ENCODE data around the gene DZIP1.

DNA sequence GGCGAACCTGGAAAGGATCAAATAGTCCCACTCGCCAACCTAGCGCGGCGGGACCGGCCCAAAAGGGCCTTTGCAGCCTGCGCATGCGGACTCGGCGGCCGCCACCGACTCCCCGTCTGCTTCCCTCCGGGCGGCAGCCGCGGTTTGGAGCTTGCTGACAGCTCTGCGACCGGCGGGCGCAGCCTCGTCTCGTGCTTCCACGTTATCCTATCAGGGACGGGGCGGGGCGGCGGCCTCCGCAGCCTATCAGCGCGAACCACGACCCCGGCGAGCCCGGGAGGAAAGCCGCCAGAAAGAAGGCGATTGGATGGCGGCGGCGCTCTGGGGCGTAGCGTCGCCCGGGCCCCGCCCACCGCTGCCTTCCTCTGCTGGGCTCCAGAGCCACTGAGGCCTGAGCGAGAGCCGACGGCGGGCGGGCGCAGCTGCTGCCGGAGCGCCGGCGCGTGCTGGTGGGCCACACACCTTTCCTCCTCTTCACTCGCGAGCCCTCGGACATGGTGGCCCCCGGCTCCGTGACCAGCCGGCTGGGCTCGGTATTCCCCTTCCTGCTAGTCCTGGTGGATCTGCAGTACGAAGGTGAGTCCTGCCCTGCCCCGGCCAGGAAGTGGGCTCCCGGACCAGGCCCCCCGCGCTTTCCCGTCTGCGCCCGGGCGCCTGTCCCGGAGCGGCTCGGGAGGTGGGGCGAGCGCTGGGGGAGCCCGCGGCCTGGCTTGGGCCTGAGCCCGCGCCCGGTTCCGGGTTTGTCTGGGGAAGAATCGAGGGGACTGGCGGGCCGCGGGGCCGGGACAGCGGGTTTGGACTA is 32.5 kb upstream of the DZIP1 start, which contains the start of gene DNAJC3:
- TF ChIP-seq RAD21 (IDR thresholded peaks at IDR 0.05; ENCODE audit: low read depth) (no peak), TCF12 (IDR thresholded peaks at IDR 0.05; ENCODE audit: low read depth) (peak; percentile 10; the same call in 1 of the 2 replicates), CREB1 (IDR thresholded peaks at IDR 0.05; ENCODE audit: low read depth) (no peak), TEAD4 (IDR thresholded peaks at IDR 0.05) (no peak), YY1 (IDR thresholded peaks at IDR 0.05; ENCODE audit: low read depth) (no peak), EGR1 (IDR thresholded peaks at IDR 0.05) (no peak), EP300 (IDR thresholded peaks at IDR 0.05; ENCODE audit: borderline replicate concordance) (no peak; the same call in 1 of the 2 replicates), ZBTB7A (IDR thresholded peaks at IDR 0.05; ENCODE audit: low read depth) (0 out of 2 replicates have a peak, but pooled peaks have one; percentile 43), TAF1 (IDR thresholded peaks at IDR 0.05; ENCODE audit: low read depth) (peak; percentile 93), NFIC (IDR thresholded peaks at IDR 0.05) (no peak)
- TF ChIP-seq, protein P1, sequence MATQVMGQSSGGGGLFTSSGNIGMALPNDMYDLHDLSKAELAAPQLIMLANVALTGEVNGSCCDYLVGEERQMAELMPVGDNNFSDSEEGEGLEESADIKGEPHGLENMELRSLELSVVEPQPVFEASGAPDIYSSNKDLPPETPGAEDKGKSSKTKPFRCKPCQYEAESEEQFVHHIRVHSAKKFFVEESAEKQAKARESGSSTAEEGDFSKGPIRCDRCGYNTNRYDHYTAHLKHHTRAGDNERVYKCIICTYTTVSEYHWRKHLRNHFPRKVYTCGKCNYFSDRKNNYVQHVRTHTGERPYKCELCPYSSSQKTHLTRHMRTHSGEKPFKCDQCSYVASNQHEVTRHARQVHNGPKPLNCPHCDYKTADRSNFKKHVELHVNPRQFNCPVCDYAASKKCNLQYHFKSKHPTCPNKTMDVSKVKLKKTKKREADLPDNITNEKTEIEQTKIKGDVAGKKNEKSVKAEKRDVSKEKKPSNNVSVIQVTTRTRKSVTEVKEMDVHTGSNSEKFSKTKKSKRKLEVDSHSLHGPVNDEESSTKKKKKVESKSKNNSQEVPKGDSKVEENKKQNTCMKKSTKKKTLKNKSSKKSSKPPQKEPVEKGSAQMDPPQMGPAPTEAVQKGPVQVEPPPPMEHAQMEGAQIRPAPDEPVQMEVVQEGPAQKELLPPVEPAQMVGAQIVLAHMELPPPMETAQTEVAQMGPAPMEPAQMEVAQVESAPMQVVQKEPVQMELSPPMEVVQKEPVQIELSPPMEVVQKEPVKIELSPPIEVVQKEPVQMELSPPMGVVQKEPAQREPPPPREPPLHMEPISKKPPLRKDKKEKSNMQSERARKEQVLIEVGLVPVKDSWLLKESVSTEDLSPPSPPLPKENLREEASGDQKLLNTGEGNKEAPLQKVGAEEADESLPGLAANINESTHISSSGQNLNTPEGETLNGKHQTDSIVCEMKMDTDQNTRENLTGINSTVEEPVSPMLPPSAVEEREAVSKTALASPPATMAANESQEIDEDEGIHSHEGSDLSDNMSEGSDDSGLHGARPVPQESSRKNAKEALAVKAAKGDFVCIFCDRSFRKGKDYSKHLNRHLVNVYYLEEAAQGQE (IDR thresholded peaks at IDR 0.05; ENCODE audit: low read depth): no peak
- TF ChIP-seq, protein P2, sequence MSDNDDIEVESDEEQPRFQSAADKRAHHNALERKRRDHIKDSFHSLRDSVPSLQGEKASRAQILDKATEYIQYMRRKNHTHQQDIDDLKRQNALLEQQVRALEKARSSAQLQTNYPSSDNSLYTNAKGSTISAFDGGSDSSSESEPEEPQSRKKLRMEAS (IDR thresholded peaks at IDR 0.05): peak; percentile 92
